ENCODE measurements around the gene LRRK1.
A peak's percentile ranks its signal among the peaks of the same experiment; 100 is the strongest.
"Not testable (repeated sequence)": the region's sequence is repeated elsewhere in the genome, so short reads cannot be mapped to it uniquely, and the experiment has no call there.

The LRRK1 gene

GRCh38 chr15:101083336-101084045, 164.3 kb downstream of the LRRK1 start:
- no peak for DNase-seq

GRCh38 chr15:101084801-101085200, 165.6 kb downstream of the LRRK1 start:
- DNase-seq = no peak

DNA sequence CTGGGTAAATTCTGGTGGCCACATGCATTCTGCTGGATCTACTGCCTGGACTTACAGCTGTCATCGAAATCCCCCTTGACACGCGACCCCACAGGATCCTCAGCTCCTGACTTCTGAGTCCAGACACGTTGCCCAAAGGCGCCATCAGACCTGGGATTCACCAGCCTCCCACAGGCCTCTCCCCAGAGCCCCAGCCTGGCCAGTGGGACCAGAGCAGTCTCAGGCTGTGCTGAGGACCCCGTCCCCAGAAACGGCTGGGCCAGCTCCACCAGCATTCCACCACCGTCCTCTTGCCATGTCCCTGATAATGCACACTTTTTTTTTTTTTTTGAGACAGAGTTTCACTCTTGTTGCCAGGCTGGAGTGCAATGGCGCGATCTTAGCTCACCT, 166.1 kb downstream of the LRRK1 start:
- no peak for DNase-seq

- DNase-seq = no peak
Observed at GRCh38 chr15:101086394-101087171, 167.4 kb downstream of the LRRK1 start.

DNA sequence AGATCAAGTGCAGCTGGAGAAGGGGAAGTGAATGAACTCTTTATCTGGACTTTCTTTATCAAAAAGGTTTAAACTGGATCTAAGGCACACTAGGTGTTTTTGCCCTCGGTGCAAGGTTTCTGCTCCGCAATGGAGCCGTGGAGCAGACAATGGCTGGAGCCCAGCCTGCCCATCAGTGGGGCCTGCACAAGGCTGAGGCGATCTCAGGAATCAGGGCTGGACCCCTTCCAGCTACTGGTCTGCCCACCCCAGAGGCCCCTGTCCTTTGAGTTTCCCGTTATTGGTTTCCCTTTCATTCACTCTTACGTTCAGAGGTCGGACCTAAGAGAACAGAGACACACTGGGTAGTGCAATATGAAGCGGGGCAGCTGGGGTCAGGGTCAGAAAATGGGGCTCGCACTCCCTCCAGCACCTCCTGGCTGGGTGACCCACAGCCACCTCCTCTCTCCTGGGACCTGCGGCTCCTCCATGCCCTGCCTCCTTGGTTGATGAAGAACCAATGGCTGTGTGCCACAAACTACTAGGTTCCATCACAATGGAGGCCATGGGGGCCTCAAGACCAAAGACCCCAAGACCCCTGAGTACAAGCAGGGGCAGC, 168.1 kb downstream of the LRRK1 start:
- DNase-seq = no peak

GRCh38 chr15:101088271-101088670, 169.1 kb downstream of the LRRK1 start:
- no peak for DNase-seq

GRCh38 chr15:101088788-101089578, 169.8 kb downstream of the LRRK1 start:
- DNase-seq = peak; percentile 73

- no peak for DNase-seq
Observed at GRCh38 chr15:101089579-101090427, 170.6 kb downstream of the LRRK1 start.

GRCh38 chr15:101090428-101090790, 171.3 kb downstream of the LRRK1 start:
- DNase-seq = no peak

DNA sequence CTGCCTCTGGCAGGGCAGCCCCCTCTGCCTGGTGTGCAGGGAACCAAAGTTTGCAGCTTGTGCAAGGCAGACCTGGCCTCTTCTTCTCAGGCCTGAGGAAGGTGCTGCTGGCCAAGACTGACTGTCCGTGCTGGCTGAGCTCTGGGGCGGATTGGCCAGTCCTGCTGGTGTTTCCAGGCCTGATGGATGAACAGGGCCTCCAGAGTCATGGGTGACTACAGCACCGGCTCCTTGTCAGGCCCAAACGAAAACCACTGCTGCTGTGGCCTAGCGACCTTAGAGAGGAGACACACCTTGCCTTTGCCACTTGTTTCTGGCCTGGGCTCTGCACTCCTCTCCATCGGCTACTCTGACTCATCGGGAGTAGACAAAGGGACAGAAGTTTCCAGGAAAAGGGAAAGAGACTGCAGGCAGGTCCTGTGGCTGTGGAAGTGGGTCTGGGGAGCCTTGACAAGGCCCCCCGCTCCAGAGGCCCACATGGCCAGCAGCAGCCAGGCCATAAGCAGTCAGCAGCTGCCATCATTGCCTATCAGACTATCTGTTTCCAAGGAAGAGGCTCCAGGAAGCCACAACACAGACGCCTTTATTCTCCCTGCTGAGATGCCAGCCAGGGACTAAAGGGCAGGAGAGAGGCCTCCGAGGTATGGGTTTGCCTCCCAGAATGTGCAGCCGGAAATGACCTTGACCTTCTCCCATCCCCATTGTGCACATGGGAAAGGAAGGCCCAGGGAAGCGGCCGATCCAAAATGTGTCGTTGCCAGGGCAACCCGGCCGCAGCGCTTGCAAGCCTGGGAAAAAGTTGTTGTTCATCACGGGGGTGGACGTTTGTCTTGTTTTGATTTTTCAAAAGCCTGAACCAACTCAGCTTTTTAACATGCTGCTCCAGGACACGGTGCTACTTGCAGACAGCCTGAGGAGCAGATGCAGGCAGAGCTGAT, 172.2 kb downstream of the LRRK1 start:
- DNase-seq = no peak

GRCh38 chr15:101092156-101092866, 173.2 kb downstream of the LRRK1 start:
- no peak for DNase-seq

GRCh38 chr15:101092867-101093202, 173.7 kb downstream of the LRRK1 start:
- no peak for DNase-seq

GRCh38 chr15:101093958-101094357, 174.8 kb downstream of the LRRK1 start:
- no peak for DNase-seq

DNA sequence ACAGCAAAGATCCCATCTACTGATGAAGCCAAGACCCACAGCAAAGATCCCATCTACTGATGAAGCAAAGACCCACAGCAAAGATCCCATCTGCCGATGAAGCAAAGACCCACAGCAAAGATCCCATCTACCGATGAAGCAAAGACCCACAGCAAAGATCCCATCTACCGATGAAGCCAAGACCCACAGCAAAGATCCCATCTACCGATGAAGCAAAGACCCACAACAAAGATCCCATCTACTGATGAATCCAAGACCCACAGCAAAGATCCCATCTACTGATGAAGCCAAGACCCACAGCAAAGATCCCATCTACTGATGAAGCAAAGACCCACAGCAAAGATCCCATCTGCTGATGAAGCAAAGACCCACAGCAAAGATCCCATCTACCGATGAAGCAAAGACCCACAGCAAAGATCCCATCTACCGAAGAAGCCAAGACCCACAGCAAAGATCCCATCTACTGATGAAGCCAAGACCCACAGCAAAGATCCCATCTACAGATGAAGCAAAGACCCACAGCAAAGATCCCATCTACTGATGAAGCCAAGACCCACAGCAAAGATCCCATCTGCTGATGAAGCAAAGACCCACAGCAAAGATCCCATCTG, 176.7 kb downstream of the LRRK1 start:
- DNase-seq = not testable (repeated sequence)

- no peak for DNase-seq
Observed at GRCh38 chr15:101097111-101097510, 178.0 kb downstream of the LRRK1 start.

DNA sequence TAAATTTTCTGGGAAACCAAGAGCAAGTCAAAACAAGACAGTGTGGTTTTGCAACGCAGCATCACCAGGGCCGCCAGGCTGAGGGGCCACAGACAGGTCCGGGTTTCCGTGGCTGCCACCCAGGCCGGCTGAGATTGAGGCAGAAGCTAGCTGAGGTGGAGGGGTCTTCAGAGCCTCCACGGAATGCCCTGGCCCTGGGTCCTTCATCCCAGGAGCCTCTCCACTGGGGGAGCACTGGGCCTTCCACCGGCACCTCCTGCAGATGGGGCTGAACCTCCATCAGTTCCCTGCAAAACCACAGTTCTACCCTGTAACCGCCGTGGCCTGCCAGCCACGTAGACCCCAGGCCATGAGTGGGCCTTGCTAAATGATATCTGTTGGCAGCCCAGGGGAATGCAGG, 180.0 kb downstream of the LRRK1 start:
- no peak for DNase-seq

- no peak for DNase-seq
Observed at GRCh38 chr15:101100118-101100517, 181.0 kb downstream of the LRRK1 start.

- no peak for DNase-seq
Observed at GRCh38 chr15:101100593-101101442, 181.7 kb downstream of the LRRK1 start.

DNA sequence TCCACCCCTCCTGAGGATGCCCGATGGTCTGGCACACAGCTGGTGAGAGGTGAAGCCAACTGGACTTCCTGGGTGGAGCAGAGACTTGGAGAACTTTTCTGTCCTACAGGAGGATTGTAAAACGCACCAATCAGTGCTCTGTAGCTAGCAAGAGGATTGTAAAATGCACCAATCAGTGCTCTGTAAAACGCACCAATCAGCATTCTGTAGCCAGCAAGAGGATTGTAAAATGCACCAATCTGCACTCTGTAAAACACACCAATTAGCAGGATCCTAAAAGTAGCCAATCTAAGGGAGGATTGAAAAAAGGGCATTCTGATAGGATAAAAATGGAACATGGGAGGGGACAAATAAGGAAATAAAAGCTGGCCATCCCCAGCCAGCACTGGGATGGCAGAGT, 182.5 kb downstream of the LRRK1 start:
- no peak for DNase-seq

All from stimulated activated CD4-positive, alpha-beta T cell treated with anti-CD3 and anti-CD28 coated beads, Interleukin-1b, Interleukin-23, amount 100 ng/mL, for 48 hours (primary cell).